ENCODE measurements around the gene SRBD1.

SRBD1 gene

DNA sequence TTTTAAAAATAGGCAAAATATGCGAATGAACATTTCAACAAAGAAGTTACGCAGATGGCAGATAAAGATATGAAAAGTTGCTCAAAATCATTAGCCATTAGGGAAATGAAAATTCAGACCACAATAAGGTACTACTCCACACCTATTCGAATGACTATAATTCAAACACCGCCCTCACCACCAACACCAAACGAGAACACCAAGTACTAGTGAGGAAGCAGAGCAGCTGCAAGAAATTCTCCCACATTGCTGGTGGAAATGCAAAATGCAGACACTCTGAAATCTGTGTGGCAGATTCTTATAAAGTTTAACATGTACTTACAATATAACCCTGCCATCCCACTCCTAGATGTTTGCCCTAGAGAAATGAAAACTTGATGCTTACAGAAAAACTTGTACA, 23.2 kb upstream of the SRBD1 start:
- DNase-seq, result no peak

DNA sequence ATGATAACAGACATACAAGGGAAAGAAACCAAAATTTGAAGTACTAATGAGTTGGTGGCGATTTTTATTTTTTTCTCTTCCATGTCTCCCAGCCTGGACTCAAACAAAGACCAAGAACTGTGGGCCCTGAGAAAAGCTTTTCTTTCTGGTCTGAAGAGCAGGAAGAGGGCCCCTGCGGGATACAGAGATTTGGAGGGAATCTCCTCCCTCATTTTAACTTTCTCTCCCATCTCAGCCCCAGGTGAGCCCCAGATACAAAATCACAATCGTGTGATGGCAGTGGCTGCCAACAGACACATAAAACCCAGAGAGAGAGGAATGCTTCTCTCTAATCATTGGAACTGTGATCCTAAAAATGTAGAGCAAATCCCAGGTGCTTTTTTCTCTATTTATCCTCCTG, 20.9 kb upstream of the SRBD1 start:
- no peak for DNase-seq

DNA sequence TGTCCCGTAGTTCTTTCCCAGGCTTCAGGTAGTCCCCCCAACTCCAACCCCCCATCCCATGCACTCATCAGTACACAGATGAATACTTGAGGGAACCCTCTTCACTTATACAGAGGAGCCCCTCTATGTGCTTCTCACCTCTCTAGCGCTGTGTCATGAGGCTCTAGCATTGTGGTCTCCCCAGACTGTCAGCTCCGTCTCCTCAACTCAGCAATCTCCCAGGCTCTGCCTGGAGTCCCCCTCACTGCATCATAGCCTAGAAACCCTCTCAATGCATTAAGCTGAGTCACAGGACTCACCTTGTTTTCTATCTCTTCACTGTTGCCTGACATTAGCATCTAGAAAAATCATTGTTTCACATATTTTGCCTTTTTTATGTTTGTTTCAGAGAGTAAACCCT, 20.3 kb upstream of the SRBD1 start:
- no peak for DNase-seq

DNA sequence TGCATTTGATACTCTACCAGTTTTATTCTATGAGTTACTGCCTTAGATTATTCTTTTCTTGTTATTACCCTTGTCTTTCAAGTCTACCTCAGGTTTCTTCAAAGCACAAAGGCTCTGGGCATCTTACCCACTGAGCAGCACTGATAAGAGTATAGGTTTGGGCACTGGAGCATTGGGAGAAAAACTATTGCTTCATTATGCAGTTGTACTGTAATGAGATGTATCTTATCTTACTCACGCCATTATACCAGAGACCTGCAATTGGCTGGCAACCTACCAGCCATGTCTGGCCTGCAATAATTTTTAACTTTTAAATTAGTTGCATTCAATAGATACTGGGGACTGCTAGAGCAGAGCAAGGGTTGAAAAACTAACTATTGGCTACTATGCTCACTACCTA, 18.9 kb upstream of the SRBD1 start:
- DNase-seq, result no peak

DNA sequence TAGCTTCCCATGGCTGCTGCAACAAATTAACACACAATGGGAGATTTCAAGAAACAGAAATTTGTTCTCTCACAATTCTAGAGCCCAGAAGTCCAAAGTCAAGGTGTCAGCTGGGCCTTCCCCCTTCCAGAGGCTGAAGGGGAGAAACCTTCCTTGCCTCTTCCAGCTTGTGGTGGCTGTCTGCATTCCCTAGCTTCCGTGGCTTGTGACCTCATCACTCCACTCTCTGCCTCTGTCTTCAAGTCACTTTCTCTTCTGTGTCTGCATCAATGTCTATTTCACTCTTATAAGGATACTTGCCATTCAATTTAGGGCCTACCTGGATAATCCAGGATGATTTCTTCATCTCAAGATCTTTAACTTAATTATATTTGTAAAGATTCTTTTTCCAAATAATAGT, 16.8 kb upstream of the SRBD1 start:
- DNase-seq, result no peak

DNA sequence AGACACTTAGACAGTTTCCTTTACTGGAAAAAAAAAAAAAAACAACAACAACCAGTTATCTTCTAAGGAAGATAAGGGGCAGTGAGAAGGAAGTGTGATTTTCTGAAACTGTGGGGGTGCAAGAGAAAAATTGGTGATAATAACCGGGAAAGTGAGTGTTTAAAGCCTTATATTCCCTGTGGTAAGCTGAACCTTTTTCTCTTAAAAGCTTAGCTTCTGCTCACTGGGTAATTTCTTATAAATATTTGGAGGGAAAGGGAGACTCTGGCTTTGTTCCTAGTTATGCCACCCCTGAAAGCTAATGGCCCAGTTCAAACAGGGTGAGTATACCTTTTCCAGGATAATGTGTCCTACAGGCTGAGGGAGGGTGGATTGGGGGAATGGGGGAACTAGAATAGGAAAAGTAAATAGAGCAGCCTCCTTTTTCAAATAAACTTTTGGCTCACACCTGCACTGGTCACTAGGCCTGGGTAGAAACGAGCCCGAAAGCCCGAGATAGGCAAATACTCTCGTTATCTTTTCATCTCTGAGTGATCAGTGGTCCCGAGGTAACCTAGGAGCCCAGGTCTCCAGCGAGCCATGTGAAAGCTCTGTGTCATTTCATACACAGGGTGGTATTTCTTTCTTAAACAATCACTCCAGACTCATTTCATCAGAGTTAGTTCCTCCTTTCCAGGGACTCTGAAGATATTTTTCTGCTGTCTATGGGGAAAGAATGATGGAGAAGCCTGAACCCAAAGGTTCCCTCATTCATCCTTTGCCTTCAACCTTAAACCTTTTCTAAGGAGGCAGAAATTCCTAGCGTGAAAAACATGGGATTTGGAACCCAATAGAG, 15.5 kb upstream of the SRBD1 start:
- no peak for DNase-seq

DNA sequence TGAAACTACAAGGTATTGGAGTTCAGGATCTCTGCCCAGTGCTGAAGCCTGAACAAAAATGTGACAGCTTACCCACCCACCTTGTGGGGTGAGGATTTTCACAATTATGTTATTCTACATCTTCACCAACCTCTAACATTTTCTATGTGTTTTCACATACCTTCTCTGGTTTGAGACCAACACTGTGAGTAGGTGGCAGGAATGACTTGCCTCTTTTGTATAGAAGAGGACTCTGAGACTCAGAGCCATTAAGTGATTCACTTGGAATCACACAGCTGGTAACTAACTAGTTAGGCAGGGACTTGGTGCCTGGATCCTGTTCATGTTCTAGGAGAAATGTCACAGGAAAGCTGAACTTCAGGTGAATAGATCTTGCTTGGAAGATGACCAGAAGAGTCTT, 14.8 kb upstream of the SRBD1 start:
- DNase-seq, result no peak

DNA sequence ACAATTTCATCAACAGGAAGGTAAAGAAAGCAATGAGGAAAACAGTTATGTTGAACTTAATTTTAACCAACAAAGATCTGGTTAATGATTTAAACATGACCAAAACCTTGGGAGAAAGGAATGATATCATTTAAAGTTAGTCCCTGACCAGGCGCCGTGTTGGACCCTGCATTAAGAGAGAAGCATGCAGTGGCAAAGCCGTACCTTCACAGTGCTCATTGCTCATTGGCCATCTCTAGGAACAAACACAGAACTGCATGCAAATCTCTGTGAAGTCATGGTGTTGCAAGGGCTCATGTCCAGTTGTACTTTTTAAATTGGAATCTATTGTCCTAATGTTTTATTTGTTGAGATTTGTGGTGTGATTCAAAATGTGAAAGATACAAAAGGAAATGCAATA, 12.0 kb upstream of the SRBD1 start:
- no peak for DNase-seq

DNA sequence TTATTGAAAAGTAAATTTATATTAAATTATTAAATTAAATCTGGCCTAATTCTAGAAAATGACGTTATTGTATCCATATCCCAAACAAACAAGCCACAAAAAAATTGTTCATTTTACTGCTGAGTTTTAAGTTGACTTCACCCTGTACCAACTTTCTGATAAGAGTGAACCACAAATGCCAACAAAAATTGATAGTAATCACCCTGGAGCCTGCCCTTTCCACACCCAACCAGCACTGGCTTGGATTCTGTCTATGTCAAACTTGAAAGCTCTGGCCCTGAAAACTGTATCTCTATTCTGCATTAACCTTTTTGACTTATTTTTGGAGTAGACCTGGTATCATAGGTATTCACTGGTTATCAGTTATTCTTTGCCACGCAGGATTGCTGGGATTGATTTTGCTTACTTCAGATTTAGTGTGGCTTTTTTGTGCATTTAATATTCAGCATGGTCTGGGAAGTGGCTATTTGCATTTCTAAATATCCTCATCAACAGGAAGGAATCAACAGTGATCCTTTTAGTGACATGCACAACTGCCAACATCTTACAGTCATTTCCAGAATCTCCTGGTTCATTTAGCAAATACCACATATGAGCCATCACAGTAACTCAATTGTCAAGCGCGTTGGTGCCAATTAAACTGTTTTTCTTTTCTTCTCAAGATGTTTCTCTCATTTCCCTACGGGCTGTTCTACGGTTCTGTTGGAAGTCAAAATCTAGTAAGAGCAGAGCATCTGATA, 11.4 kb upstream of the SRBD1 start:
- DNase-seq, result no peak

DNA sequence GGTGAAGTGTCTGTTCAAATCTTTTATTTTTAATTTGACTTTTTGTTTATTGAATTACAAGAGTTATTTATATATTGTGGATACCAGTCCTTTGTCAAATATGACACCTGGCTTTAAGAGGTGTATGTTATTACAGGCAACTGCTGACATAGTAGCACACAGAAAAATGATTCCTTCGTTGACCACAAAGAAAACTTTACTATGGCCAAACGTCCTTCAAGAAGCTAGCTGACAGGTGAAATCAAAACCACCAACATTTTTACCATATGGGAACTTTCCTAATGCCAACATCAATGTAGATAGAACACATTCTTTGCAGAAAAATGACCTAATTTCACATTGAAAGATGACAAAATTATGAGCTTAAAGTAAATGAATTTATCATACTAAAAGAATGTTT, 6.4 kb upstream of the SRBD1 start:
- no peak for DNase-seq

DNA sequence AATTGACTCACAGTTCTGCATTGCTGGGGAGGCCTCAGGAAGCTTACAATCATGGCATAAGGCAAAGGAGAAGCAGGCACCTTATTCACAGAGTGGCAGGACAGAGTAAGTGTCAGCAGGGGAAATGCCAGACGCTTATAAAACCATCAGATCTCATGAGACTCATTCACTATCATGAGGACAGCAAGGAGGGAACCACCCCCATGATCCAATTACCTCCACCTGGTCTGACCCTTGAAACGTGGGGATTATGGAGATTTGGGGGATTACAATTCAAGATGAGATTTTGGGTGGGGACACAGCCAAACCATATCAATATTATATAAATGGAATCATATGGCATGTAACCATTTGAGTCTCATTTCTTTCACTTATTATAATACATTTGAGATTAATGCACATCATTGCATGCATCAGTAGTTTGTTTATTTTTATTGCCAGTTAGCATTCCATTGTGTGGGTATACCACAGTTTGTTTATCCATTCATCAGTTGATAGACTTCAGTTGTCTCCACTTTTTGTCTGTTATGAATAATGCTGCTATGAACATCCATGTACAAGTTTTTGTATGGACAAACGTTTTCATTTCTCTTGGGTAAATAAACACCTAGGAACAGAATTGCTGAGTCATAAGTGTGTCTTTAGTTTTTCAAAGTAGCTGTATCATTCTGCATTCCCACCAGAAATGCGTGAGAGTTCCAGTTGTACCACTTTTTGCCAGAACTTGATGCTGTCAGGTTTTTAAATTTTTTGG, 5.8 kb upstream of the SRBD1 start:
- DNase-seq, result no peak

DNA sequence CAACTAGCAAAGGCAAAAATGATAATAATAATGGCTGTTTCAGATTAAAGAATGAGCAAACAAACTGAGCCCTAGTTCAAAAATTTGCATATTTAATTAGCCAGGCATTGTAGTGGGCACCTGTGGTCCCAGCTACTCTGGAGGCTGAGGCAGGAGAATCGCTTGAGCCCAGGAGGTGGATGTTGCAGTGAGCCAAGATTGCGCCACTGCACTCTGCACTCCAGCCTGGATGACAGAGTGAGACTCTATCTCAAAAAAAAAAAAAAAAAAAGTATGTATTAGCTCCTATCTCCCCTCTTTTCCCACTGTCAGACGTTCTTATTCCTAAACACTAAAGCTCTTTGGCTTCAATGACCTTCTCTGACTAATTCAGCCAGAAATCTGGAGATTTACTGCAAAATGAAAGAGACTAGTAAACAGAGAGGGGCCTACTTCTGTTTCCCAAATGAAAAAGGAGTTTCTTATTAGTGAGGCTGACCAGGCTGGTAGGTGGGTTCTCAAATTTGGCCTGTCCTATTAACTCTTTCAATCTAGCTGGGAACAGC, 3.9 kb upstream of the SRBD1 start:
- DNase-seq, result no peak

DNA sequence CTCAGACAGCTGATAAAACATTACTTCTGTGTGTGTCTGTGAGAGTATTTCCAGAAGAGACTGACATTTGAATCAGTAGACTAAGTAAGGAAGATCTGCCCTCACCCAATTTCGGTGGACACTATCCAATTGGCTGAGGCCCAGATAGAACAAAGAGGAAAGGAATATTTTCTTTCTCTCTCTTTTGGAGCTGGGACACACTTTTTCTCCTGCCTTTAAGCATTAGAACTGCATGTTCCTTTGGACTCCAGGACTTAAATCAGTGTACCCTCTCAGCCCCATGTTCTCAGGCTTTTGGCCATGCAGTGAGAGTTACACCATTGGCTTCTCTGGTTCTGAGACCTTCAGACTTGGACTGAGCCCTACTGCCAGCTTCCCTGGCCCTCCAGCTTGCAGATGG, 3.3 kb upstream of the SRBD1 start:
- no peak for DNase-seq

DNA sequence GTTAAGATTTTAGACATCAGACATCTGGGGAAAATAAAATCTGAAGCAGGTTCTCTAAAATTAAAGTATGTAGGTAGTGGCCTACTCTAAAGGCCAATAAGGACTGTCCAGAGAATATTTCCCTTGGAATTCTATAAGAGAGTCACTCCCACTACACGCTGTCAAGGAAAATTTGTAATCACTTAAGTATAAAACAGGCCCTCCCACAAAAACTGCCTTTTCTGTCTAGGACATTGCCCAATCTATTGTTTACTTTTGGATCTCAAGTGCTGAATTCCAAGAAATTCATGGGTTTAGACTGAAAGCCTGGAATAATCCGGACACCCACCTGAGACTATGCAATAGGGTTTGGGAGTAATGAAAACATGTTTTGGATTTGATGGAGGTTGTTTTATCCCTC, 1.7 kb upstream of the SRBD1 start:
- DNase-seq, result no peak

DNA sequence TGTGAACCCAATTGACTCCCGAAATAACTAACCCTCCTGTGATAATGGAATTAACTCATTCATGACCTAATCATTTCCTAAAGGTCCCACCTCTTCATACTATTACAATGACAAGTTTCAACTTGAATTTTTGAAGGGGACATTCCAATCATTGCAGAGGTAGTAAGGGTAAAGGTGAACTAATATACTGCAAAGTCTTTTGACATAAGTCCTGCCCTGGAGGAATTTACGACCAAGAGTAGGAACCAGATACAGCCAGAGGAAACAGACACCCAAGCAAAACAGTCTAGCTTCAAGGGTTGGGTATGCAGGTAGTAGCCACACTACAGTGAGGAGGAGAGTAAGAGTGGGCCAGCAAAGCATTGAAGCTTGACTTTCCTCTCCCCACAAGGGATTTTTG, 1.2 kb upstream of the SRBD1 start:
- DNase-seq, result no peak

DNA sequence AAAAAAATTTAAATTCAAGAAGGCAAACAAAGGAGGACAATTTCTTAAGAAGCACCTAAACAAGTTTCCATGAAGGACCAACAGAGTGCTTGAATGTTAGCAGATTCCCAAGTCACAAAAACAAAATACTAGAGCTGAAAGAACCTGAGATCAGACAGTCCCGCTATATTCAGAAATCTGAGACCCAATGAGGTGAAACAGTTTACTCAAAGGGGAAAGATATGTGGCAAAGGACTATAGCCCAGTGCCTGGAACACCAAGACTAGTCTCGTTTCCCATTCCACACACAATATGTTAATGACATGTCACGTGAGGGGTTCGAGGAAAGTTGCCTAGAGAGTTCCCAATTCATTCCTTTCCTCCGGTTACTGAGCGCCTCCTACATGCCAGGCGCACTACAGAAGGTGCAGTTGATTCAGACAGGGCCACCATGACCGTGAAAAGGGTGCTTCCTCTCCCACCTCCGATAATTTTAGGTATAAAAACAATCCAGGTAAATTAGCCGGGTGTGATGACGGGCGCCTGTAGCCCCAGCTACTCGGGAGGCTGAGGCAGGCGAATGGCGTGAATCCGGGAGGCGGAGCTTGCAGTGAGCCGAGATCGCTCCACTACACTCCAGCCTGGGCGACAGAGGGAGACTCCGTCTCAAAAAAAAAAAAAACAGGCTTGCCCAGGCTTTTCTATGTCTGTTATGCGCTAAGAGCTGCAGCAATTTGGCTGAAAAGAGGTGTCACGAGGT, 617 bp downstream of the SRBD1 start:
- DNase-seq, result peak; percentile 54

DNA sequence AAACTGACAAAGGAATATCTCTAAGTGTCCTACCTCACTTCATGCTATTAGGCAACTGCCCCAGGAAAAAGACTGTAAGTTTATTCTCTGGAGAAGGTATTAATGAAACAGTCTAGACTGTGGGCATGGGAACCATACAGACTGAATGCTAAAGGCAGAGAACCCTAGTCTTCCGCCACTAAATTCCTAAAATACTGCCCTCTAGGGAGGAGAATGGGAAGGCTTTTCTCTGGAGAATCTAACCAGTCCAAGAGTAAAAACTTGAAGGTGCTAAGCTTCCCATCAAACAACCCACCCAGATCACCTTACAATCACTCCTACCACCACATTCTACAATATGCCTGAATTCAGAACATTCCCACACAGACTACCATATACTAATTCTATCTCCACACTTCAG, 3.4 kb downstream of the SRBD1 start:
- no peak for DNase-seq

DNA sequence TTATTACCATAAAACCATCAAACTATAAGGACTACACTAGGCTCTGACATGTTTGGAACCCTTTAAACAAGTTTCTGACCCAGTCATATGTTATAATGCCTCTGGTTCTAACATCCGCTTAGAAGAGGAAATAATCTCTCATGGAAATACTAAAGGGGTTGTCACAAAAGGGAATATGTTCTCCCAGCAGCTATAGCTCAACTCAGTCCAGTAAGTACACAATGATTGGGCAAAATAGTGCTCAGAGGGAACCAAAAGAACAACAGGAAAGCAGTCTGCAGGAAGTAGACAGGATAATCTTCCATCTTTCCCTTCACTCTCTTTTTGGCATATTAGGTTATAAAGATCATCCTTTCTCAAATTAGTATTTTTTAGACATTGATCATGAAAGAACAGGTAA, 4.3 kb downstream of the SRBD1 start:
- no peak for DNase-seq

DNA sequence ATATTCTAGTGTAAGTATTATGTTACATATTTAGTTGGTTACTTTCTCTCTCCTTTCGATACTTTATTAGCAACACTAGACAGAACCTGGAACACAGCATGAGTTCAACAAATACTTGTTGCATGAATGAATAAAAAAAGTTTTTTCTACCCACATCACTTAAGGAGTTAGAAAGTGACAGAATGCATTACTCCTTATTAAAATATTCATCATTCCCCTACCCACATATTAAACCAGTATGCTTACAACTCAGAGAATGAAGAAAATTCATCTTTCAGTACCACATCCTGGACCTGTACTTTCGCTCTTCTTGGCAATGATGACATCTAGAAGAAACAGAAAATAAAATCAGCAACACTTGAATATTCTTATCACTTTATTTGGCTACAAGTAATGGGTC, 6.0 kb downstream of the SRBD1 start:
- no peak for DNase-seq

DNA sequence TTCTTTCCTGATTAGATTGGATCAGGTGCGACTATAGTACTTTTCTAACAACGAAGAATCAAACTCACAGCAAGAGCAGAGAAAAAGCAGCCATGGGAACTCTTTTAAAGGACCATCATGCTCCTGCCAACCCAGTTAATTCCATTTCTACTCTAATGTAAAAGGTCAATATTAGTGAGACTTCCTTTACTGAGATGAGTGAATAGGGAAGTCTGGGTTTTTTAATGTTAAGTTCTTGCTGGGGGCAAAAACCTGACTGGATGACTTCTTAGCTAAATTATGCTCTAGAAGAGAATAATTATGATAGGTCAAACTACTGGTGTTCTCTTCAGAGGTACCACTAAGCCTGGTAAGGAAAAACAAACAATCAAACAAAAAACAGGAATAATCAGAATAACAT, 8.4 kb downstream of the SRBD1 start:
- no peak for DNase-seq

DNA sequence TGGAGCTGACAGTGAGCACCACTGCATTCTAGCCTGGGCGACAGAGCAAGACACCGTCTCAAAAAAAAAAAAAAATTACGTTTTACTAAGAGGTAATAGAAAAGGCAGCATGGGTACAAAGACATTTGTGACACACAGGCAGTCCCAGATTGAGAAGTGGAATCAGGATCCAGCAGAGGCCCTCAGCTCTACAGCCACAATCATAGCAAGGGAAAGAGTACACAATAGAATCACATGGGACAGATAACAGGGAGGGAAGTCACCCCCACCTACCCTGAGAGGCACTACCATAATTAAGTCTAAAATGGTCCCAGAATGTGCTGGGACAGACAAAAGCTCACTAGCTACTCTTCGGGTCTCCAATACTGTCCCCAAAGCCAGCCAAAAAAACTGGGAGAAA, 12.5 kb downstream of the SRBD1 start:
- no peak for DNase-seq

DNA sequence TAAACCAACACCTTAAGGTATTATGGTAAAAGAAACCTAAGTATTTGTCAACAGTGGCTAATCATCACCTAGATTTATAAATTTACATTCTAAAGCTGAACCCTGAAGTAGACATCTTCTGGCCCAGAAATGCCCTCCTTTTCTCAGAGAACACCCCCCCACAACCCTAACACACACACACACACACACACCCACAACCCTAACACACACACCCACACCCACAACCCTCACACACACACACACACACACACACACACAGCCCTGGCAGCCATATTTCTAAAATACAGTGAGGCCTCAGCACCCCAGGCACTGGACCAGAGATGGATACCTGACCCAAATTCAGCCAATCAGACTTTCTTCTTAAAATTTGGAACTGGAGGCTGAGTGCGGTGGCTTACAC, 14.3 kb downstream of the SRBD1 start:
- no peak for DNase-seq
